Liver (tissue), 9 donors: Measurements from ENCODE around the gene CAPS. TPM values are rescaled to one million over a fixed set of nuclear protein-coding genes. Genes with fewer than 3 reads are reported as not detected.

Experiments used
- DNase-seq: peaks from one replicate; pipeline ENCODE4 v3.0.0-alpha.2; 2017; ENCODE audit warnings: low spot score
- H3K27ac ChIP-seq, 2 donors: one replicate each; pipeline ENCODE4 v1.7.0; 2013; ENCODE audit warnings: inconsistent platforms in 2 of 2, low read length in 2 of 2, control low read depth in 1 of 2, low read depth in 1 of 2, mild to moderate bottlenecking in 1 of 2
- H3K27me3 ChIP-seq, 4 donors: one replicate each; pipeline versions ENCODE4 v1.6.1 to v1.7.0; 2013; ENCODE audit warnings: low read length in 3 of 4, inconsistent platforms in 1 of 4, mild to moderate bottlenecking in 1 of 4, moderate library complexity in 1 of 4; ENCODE audit not compliant: control insufficient read depth in 4 of 4, insufficient read depth in 4 of 4
- H3K36me3 ChIP-seq, 4 donors: one replicate each; pipeline versions ENCODE4 v1.6.1 to v1.7.0; 2013; ENCODE audit warnings: low read length in 3 of 4, mild to moderate bottlenecking in 3 of 4, low read depth in 1 of 4, moderate library complexity in 1 of 4; ENCODE audit not compliant: control insufficient read depth in 4 of 4, insufficient read depth in 3 of 4
- H3K4me1 ChIP-seq, 4 donors: one replicate each; pipeline versions ENCODE4 v1.6.1 to v1.7.0; 2013; ENCODE audit warnings: low read length in 3 of 4, mild to moderate bottlenecking in 3 of 4, moderate library complexity in 1 of 4; ENCODE audit not compliant: control insufficient read depth in 4 of 4, insufficient read depth in 4 of 4
- H3K4me3 ChIP-seq, 3 donors: one replicate each; pipeline versions ENCODE4 v1.6.1 to v1.7.0; 2013; ENCODE audit warnings: low read length in 3 of 3, control low read depth in 1 of 3, low read depth in 1 of 3, mild to moderate bottlenecking in 1 of 3
- H3K9ac ChIP-seq, 2 donors: one replicate each; pipeline ENCODE4 v1.7.0; 2013; ENCODE audit warnings: low read length in 2 of 2, mild to moderate bottlenecking in 2 of 2, moderate library complexity in 2 of 2, control low read depth in 1 of 2, low read depth in 1 of 2
- H3K9me3 ChIP-seq, 4 donors: one replicate each; pipeline versions ENCODE4 v1.6.1 to v1.7.0; 2013; ENCODE audit warnings: low read length in 3 of 4; ENCODE audit not compliant: control insufficient read depth in 4 of 4
- EGR1 ChIP-seq, 2 donors: IDR thresholded peaks; 2 replicates each; pipeline ENCODE4 v1.6.1; 2016 to 2018; ENCODE audit warnings: antibody characterized with exemption in 2 of 2, low read depth in 2 of 2
- FOXA1 ChIP-seq: IDR thresholded peaks from 2 replicates; pipeline ENCODE4 v1.6.1; 2016; ENCODE audit warnings: antibody characterized with exemption
- GABPA ChIP-seq, 2 donors: IDR thresholded peaks in 1 of 2; conservative IDR thresholded peaks in 1 of 2; 2 replicates each; pipeline ENCODE4 v1.6.1; 2016; ENCODE audit warnings: antibody characterized with exemption in 2 of 2, mild to moderate bottlenecking in 1 of 2, moderate library complexity in 1 of 2
- HNF4A ChIP-seq, 2 donors: conservative IDR thresholded peaks; 2 replicates each; pipeline ENCODE4 v1.6.1; 2016; ENCODE audit warnings: antibody characterized with exemption in 2 of 2, mild to moderate bottlenecking in 2 of 2
- HNF4G ChIP-seq: IDR thresholded peaks from 2 replicates; pipeline ENCODE4 v1.6.1; 2016; ENCODE audit warnings: antibody characterized with exemption
- JUND ChIP-seq, 2 donors: IDR thresholded peaks; 2 replicates each; pipeline ENCODE4 v1.6.1; 2016; ENCODE audit warnings: antibody characterized with exemption in 2 of 2
- NR2F2 ChIP-seq: IDR thresholded peaks from 2 replicates; pipeline ENCODE4 v1.6.1; 2016; ENCODE audit warnings: antibody characterized with exemption
- RAD21 ChIP-seq, 2 donors: IDR thresholded peaks; 2 replicates each; pipeline ENCODE4 v1.6.1; 2016; ENCODE audit warnings: antibody characterized with exemption in 2 of 2, mild to moderate bottlenecking in 2 of 2
- RXRA ChIP-seq, 2 donors: IDR thresholded peaks; 2 replicates each; pipeline ENCODE4 v1.6.1; 2017 to 2018; ENCODE audit warnings: antibody characterized with exemption in 2 of 2, mild to moderate bottlenecking in 1 of 2
- SP1 ChIP-seq: IDR thresholded peaks from 2 replicates; pipeline ENCODE4 v1.6.1; 2018; ENCODE audit warnings: antibody characterized with exemption, mild to moderate bottlenecking
- TAF1 ChIP-seq: conservative IDR thresholded peaks from 2 replicates; pipeline ENCODE4 v1.6.1; 2016; ENCODE audit warnings: antibody characterized with exemption, mild to moderate bottlenecking
- YY1 ChIP-seq: IDR thresholded peaks from 2 replicates; pipeline ENCODE4 v1.6.1; 2016; ENCODE audit warnings: antibody characterized with exemption, mild to moderate bottlenecking
- WGBS: extraction: QIAGEN DNeasy Blood & Tissue Kit; methylation state at CpG from one replicate; pipeline ENCODE4 v1.1.7; 2013; 5-methylcytosine and 5-hydroxymethylcytosine counted together
- polyA plus RNA-seq, 2 donors: library from polyadenylated mRNA; stranded (reverse) in 1 of 2; unstranded in 1 of 2; fragments of 200-250 nt in 1 of 2; fragments of >200 nt in 1 of 2; fragmentation: Nextera tagmentation in 1 of 2; extraction: Ambion mirVana in 1 of 2; gene quantifications; one replicate each; pipeline versions ENCODE4 v1.2.1 to v1.2.3, GENCODE V29; 2013 to 2015
- total RNA-seq, 2 donors: library from RNA; depleted of rRNA; stranded (reverse); fragments of >200 nt; gene quantifications; one replicate each; pipeline ENCODE4 v1.2.3, GENCODE V29; 2014
- TF ChIP-seq, protein P1 (sequence below): IDR thresholded peaks from 2 replicates; pipeline ENCODE4 v1.6.1; 2016; ENCODE audit warnings: antibody characterized with exemption
- TF ChIP-seq, protein P2 (sequence below): IDR thresholded peaks from 2 replicates; pipeline ENCODE4 v1.6.1; 2016; ENCODE audit warnings: antibody characterized with exemption
- TF ChIP-seq, protein P3 (sequence below): IDR thresholded peaks from 2 replicates; pipeline ENCODE4 v1.6.1; 2016; ENCODE audit warnings: antibody characterized with exemption
- TF ChIP-seq, protein P4 (sequence below): fragments of 150-350 bp; IDR thresholded peaks from 2 replicates; pipeline ENCODE4 v1.5.1; 2017; ENCODE audit warnings: improper control_type of control experiment, low read depth, low read length; ENCODE audit not compliant: missing input control
- TF ChIP-seq, protein P5 (sequence below): IDR thresholded peaks from 2 replicates; pipeline ENCODE4 v1.6.1; 2016; ENCODE audit warnings: antibody characterized with exemption, mild to moderate bottlenecking
- donor health status: healthy.
- donor health status: healthy.
- donor health status: healthy.
- donor health status: healthy.
- donor health status: healthy.

CAPS gene
- total and polyA plus RNA-seq, 4 donors, result 2.1 to 11.4 (median 3.5) TPM

DNA sequence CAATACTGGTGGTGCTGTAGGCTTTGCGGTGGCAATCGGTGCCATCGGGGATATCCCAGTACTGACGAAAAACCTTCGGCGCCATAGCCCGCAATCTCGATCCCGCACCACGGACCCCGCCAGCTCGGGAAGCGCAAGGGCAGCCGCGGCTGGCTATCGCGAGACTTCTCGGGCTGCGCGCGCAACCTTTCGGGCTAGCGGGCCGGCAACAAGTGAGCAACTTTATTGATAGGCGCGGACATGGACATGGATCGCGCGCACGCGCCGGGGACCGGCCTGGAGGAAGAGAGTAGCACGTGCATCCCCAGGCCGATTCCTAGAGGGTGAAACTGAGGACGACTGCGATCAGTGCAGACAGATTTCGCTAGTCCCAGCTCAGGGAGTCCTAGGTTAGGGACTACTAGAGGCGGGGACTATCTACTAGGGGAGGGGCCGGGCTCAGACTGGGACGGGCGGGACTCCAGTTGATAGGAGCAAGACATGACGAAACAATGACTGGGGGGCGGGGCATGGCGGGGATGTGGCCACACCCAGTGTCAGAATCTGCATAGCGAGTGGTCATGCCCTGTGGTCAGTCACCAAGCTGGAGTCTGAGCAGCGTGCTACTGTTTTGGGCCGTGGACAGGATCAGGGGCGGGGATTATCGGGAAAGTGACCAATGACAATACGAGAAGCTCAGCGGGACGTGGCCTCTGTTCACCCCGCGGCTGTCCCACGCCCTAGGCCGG is 10.3 kb upstream of the CAPS start, which contains the start of gene NDUFA11:
NDUFA11 (minus strand) TSS at position 167 of the 728 bp plus-strand sequence; CDS start at position 85, 82 bp downstream.
- peak; percentile 97 for DNase-seq
- Histone ChIP-seq H3K9me3 (no peaks in the 10 kb centered on the region), H3K9ac (peak within 1 kb of the TSS; percentile 68 to 95), H3K27me3 (no peaks in the 10 kb centered on the region), H3K4me3 (peak within 1 kb of the TSS; percentile 79 to 91 (median 80)), H3K27ac (peak within 1 kb of the TSS; percentile 96), H3K4me1 (peaks cover 3 to 33% (median 26%) of the 10 kb centered on the region in 4 donors), H3K36me3 (peaks cover 0 to 3% (median 2%) of the 10 kb centered on the region in 4 donors)
- TF ChIP-seq, protein P1, sequence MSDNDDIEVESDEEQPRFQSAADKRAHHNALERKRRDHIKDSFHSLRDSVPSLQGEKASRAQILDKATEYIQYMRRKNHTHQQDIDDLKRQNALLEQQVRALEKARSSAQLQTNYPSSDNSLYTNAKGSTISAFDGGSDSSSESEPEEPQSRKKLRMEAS, result peak; percentile 20
- TF ChIP-seq HNF4G (no peak), SP1 (no peak), TAF1 (no peak), GABPA (IDR thresholded peaks at IDR 0.05 in 1 of 2, conservative IDR thresholded peaks at IDR 0.05 in 1 of 2) (peak in 1 of 2 donors; percentile 70), FOXA1 (peak; percentile 31), JUND (IDR thresholded peaks at IDR 0.05) (peak in 1 of 2 donors; percentile 61), NR2F2 (no peak), HNF4A (conservative IDR thresholded peaks at IDR 0.05) (no peak)
- TF ChIP-seq, protein P2, sequence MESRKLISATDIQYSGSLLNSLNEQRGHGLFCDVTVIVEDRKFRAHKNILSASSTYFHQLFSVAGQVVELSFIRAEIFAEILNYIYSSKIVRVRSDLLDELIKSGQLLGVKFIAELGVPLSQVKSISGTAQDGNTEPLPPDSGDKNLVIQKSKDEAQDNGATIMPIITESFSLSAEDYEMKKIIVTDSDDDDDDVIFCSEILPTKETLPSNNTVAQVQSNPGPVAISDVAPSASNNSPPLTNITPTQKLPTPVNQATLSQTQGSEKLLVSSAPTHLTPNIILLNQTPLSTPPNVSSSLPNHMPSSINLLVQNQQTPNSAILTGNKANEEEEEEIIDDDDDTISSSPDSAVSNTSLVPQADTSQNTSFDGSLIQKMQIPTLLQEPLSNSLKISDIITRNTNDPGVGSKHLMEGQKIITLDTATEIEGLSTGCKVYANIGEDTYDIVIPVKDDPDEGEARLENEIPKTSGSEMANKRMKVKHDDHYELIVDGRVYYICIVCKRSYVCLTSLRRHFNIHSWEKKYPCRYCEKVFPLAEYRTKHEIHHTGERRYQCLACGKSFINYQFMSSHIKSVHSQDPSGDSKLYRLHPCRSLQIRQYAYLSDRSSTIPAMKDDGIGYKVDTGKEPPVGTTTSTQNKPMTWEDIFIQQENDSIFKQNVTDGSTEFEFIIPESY, result peak; percentile 100
- TF ChIP-seq, protein P3, sequence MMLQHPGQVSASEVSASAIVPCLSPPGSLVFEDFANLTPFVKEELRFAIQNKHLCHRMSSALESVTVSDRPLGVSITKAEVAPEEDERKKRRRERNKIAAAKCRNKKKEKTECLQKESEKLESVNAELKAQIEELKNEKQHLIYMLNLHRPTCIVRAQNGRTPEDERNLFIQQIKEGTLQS, result peak; percentile 71
- TF ChIP-seq, protein P4, sequence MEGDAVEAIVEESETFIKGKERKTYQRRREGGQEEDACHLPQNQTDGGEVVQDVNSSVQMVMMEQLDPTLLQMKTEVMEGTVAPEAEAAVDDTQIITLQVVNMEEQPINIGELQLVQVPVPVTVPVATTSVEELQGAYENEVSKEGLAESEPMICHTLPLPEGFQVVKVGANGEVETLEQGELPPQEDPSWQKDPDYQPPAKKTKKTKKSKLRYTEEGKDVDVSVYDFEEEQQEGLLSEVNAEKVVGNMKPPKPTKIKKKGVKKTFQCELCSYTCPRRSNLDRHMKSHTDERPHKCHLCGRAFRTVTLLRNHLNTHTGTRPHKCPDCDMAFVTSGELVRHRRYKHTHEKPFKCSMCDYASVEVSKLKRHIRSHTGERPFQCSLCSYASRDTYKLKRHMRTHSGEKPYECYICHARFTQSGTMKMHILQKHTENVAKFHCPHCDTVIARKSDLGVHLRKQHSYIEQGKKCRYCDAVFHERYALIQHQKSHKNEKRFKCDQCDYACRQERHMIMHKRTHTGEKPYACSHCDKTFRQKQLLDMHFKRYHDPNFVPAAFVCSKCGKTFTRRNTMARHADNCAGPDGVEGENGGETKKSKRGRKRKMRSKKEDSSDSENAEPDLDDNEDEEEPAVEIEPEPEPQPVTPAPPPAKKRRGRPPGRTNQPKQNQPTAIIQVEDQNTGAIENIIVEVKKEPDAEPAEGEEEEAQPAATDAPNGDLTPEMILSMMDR, result peak; percentile 8
- WGBS, result under 1% methylated on average over 57 of the region's 57 CpGs

DNA sequence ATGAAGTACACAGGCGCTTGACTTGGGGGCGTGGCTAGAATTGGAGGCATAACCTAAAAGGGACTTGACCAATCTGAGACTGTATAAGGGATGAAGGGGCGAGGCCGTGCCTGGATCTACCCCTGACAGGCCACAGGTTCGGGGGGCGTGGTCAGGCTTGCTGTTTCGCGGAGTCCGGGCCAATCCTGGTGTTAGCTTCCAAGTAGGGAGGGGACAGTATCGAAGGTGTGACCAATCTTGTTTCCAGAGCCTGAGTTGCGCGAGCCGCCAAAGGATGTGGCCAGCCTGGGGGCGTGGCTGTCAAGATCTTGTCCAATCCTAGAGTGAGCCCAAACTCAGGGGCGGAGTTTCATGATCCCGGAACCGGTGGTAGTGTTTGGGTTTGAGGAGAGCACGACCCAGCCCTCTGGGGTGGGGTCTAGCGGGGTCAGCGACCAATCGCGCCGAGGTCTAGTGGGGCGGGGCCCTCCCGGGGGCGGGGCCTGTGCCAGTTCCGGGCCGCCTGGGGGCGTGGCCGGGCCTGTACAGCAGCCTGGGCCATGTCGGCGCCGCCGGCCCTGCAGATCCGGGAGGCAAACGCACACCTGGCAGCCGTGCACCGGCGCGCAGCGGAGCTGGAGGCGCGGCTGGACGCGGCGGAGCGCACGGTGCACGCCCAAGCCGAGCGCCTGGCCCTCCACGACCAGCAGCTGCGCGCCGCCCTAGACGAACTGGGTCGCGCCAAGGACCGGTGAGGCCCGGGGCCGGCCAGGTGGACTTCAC is 9.5 kb upstream of the CAPS start, which contains the start of gene VMAC:
VMAC (plus strand) TSS at position 521 of the 762 bp plus-strand sequence; CDS start at position 540, 19 bp downstream.
- Histone ChIP-seq H3K4me1 (peaks cover 3 to 39% (median 31%) of the 10 kb centered on the region in 4 donors), H3K9ac (peak within 1 kb of the TSS; percentile 66 to 95), H3K9me3 (no peaks in the 10 kb centered on the region), H3K36me3 (peaks cover 0 to 9% (median 2%) of the 10 kb centered on the region in 4 donors), H3K4me3 (peak within 1 kb of the TSS; percentile 91 to 93 (median 93)), H3K27me3 (no peaks in the 10 kb centered on the region), H3K27ac (peak within 1 kb of the TSS; percentile 96)
- under 1% methylated on average over 61 of the region's 61 CpGs for WGBS
- DNase-seq, result peak; percentile 99
- TF ChIP-seq, protein P3, result no peak
- TF ChIP-seq YY1 (peak; percentile 12), RXRA (IDR thresholded peaks at IDR 0.05) (peak; percentile 79 to 88), EGR1 (IDR thresholded peaks at IDR 0.05; ENCODE audit: low read depth in 2 of 2) (peak; percentile 25 to 52), GABPA (IDR thresholded peaks at IDR 0.05 in 1 of 2, conservative IDR thresholded peaks at IDR 0.05 in 1 of 2) (peak in 1 of 2 donors; percentile 77), RAD21 (IDR thresholded peaks at IDR 0.05) (no peak), HNF4G (no peak)
- TF ChIP-seq, protein P5, sequence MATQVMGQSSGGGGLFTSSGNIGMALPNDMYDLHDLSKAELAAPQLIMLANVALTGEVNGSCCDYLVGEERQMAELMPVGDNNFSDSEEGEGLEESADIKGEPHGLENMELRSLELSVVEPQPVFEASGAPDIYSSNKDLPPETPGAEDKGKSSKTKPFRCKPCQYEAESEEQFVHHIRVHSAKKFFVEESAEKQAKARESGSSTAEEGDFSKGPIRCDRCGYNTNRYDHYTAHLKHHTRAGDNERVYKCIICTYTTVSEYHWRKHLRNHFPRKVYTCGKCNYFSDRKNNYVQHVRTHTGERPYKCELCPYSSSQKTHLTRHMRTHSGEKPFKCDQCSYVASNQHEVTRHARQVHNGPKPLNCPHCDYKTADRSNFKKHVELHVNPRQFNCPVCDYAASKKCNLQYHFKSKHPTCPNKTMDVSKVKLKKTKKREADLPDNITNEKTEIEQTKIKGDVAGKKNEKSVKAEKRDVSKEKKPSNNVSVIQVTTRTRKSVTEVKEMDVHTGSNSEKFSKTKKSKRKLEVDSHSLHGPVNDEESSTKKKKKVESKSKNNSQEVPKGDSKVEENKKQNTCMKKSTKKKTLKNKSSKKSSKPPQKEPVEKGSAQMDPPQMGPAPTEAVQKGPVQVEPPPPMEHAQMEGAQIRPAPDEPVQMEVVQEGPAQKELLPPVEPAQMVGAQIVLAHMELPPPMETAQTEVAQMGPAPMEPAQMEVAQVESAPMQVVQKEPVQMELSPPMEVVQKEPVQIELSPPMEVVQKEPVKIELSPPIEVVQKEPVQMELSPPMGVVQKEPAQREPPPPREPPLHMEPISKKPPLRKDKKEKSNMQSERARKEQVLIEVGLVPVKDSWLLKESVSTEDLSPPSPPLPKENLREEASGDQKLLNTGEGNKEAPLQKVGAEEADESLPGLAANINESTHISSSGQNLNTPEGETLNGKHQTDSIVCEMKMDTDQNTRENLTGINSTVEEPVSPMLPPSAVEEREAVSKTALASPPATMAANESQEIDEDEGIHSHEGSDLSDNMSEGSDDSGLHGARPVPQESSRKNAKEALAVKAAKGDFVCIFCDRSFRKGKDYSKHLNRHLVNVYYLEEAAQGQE, result peak; percentile 51
- TF ChIP-seq, protein P2, result no peak
